GM10266 (cell line): ENCODE data around the gene DCN.

ENCODE experiments used
- DNase-seq: peaks from one replicate; pipeline ENCODE4 v3.0.0; 2012; ENCODE audit errors: extremely low spot score
- TF ChIP-seq, protein P1 (sequence below): IDR thresholded peaks from 2 replicates; pipeline ENCODE4 v1.5.1; 2012; ENCODE audit warnings: mild to moderate bottlenecking, low read depth; ENCODE audit not compliant: control insufficient read depth, insufficient read depth; ENCODE audit errors: missing control alignments

DCN gene

GRCh38 chr12:91142221-91142631 lies 40.4 kb downstream of the DCN start:
- TF ChIP-seq, protein P1, sequence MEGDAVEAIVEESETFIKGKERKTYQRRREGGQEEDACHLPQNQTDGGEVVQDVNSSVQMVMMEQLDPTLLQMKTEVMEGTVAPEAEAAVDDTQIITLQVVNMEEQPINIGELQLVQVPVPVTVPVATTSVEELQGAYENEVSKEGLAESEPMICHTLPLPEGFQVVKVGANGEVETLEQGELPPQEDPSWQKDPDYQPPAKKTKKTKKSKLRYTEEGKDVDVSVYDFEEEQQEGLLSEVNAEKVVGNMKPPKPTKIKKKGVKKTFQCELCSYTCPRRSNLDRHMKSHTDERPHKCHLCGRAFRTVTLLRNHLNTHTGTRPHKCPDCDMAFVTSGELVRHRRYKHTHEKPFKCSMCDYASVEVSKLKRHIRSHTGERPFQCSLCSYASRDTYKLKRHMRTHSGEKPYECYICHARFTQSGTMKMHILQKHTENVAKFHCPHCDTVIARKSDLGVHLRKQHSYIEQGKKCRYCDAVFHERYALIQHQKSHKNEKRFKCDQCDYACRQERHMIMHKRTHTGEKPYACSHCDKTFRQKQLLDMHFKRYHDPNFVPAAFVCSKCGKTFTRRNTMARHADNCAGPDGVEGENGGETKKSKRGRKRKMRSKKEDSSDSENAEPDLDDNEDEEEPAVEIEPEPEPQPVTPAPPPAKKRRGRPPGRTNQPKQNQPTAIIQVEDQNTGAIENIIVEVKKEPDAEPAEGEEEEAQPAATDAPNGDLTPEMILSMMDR = no peak
- DNase-seq = no peak

- TF ChIP-seq, protein P1 = no peak
- no peak for DNase-seq
Measured at GRCh38 chr12:91140026-91140931, 42.3 kb downstream of the DCN start.

DNA sequence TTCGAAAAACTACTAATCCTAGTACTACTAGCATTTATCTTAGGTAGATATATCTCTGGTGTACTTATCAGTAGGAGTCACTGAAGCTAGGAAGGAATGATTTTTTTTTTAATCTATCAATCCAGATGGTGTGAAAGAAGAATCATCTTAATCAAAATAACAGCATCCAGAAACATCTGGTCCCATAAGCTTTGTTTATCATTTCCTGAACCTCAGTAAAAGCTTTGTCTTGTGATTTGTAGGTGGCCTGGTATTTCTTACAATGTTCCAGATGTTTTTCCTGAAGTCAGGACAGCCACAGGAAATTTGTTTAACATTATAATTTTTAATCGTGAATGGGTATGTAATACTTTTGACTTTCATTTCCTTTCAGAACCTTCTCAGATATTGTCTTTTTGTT lies 43.3 kb downstream of the DCN start:
- DNase-seq = no peak
- TF ChIP-seq, protein P1 = no peak

DNA sequence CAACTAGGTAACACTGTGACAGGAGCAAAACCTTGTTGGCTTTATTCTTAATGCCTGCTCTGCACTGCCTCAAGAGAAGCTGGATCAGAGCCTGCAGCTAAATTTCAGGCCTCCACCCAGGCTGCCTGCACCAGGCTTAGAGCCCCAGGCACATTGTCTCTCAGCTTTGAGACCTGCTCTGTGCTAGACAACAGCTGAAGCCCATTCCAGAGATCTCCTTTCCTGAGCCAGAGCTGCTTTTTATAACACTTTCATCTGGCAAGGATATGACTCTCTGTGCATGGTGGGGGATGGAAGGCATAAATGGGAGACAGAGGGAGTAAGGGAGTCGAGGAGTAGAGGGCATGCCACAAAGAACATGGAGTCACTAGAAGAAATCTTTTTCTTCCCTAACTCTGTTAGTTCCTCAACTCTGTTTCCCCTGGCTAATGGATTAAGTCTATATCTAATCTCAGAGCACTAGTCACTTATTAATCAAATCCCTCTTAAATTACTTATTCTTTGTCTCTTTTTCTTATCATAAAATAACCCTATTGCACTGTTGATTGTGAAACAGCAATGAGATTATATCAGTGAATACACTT lies 44.2 kb downstream of the DCN start:
- DNase-seq = no peak
- TF ChIP-seq, protein P1 = no peak

DNA sequence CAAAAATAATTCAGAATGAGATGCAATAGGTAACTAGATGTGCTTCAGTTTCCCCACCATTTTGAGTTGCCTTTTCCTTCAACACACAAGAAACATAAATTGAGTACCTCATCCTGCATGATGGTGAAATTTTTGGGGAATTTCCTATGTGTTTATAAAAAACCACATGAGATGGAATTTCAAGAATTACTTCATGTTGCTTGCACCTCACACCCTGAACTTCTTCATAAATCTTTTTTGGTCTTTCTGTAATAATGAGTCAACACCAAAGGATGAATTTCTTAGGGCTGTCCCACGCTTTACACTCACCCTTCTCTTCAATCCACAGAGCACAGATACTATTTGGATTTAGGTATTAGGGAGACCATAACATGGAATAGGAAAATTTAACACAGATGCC lies 48.7 kb downstream of the DCN start:
- no peak for DNase-seq
- TF ChIP-seq, protein P1 = no peak

GRCh38 chr12:91129662-91130362 lies 52.8 kb downstream of the DCN start:
- DNase-seq = no peak
- TF ChIP-seq, protein P1 = no peak
